Measurements from ENCODE around the gene CLDN10.

The CLDN10 gene

GRCh38 chr13:95601216-95601615 is 48.7 kb downstream of the CLDN10 start:
- Mint-ChIP-seq H3K9me3 (no peaks in the 10 kb centered on the region), H3K27ac (no peak overlapping the region), H3K27me3 (ENCODE audit: low read depth) (peaks cover 9% of the 10 kb centered on the region)

GRCh38 chr13:95601906-95602305 is 49.4 kb downstream of the CLDN10 start:
- Mint-ChIP-seq H3K9me3 (no peaks in the 10 kb centered on the region), H3K4me3 (no peak overlapping the region), H3K4me1 (ENCODE audit: low read depth) (no peaks in the 10 kb centered on the region), H3K27me3 (ENCODE audit: low read depth) (peaks cover 6% of the 10 kb centered on the region), H3K27ac (no peak overlapping the region), H3K36me3 (ENCODE audit: low read depth) (no peaks in the 10 kb centered on the region)

More at GRCh38 chr13:95601216-95601615, 48.7 kb downstream of the CLDN10 start:
- Mint-ChIP-seq H3K36me3 (ENCODE audit: low read depth) (no peaks in the 10 kb centered on the region), H3K4me1 (ENCODE audit: low read depth) (no peaks in the 10 kb centered on the region), H3K4me3 (no peak overlapping the region)

- Mint-ChIP-seq H3K4me1 (ENCODE audit: low read depth) (no peaks in the 10 kb centered on the region), H3K4me3 (no peak overlapping the region), H3K36me3 (ENCODE audit: low read depth) (no peaks in the 10 kb centered on the region), H3K27me3 (ENCODE audit: low read depth) (peaks cover 12% of the 10 kb centered on the region), H3K9me3 (no peaks in the 10 kb centered on the region), H3K27ac (no peak overlapping the region)
These were observed 51.5 kb downstream of the CLDN10 start for GRCh38 chr13:95603887-95604555.

- no peaks in the 10 kb centered on the region for H3K4me1 Mint-ChIP-seq (ENCODE audit: low read depth)
- H3K9me3 Mint-ChIP-seq, result no peaks in the 10 kb centered on the region
- H3K27ac Mint-ChIP-seq, result no peak overlapping the region
- H3K36me3 Mint-ChIP-seq (ENCODE audit: low read depth), result no peaks in the 10 kb centered on the region
- H3K27me3 Mint-ChIP-seq (ENCODE audit: low read depth), result peaks cover 12% of the 10 kb centered on the region
- H3K4me3 Mint-ChIP-seq, result no peak overlapping the region
These were observed 52.0 kb downstream of the CLDN10 start for GRCh38 chr13:95604556-95604915.

DNA sequence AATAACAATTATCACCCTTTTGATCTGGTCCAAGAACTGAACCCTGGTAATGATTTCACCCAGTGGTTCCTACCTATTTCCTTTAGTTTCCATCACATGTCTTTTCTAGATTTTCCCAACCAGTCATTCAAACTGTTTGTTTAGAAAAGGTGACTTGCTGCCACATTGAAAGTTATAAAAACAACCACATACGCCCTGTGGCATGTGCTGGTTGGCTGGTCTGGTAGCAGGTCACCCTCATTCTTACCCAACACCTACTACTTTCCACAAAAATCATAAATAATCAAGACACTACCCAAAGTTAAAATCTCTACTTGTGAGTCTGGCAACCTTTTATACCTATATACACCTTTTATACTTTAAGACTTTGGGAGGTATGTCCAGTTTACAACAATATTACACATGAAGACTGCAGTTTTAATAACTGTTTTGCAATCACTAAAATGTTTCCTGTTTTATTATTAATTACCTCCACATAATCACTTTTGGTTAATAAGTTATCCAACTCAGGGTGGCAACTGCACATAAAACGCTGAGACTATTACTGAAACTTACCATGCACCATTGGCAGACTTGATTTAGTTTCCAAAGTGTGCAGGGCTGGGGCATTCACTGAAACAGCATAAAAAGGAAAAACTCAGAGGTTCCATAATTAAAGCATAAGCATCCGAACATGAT is 53.1 kb downstream of the CLDN10 start:
- Mint-ChIP-seq H3K4me3 (no peak overlapping the region), H3K27me3 (ENCODE audit: low read depth) (peaks cover 12% of the 10 kb centered on the region), H3K36me3 (ENCODE audit: low read depth) (no peaks in the 10 kb centered on the region), H3K9me3 (no peaks in the 10 kb centered on the region), H3K27ac (no peak overlapping the region), H3K4me1 (ENCODE audit: low read depth) (no peaks in the 10 kb centered on the region)

DNA sequence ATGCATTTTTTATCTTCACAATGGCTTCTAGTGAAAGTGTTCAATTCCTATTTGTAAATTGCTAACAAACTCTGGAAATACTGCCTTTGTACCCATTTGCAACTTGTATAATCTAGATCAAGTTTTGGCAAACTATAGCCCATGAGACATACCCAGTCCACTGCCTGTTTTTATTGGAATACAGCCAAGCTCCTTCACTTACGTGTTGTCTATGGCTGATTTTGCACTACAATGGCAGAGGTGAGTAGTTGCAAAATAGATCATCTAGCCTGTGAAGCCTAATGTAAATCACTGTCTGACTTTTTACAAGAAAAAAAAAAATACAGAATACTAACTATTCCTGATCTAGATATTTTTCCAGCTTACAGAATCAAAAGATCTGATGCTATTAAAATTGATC is 54.8 kb downstream of the CLDN10 start:
- H3K27me3 Mint-ChIP-seq (ENCODE audit: low read depth), result peaks cover 6% of the 10 kb centered on the region
- no peaks in the 10 kb centered on the region for H3K9me3 Mint-ChIP-seq

GRCh38 chr13:95608640-95609323 is 56.3 kb downstream of the CLDN10 start:
- H3K27me3 Mint-ChIP-seq (ENCODE audit: low read depth), result peaks cover 6% of the 10 kb centered on the region
- H3K4me1 Mint-ChIP-seq (ENCODE audit: low read depth), result no peaks in the 10 kb centered on the region
- H3K9me3 Mint-ChIP-seq, result no peaks in the 10 kb centered on the region
- no peaks in the 10 kb centered on the region for H3K36me3 Mint-ChIP-seq (ENCODE audit: low read depth)
- no peak overlapping the region for H3K4me3 Mint-ChIP-seq
- no peak overlapping the region for H3K27ac Mint-ChIP-seq

More for the DNA sequence above, 54.8 kb downstream of the CLDN10 start:
- H3K4me1 Mint-ChIP-seq (ENCODE audit: low read depth), result no peaks in the 10 kb centered on the region
- H3K4me3 Mint-ChIP-seq, result no peak overlapping the region
- H3K27ac Mint-ChIP-seq, result no peak overlapping the region
- H3K36me3 Mint-ChIP-seq (ENCODE audit: low read depth), result no peaks in the 10 kb centered on the region

GRCh38 chr13:95614641-95615245 is 62.2 kb downstream of the CLDN10 start:
- no peak overlapping the region for H3K4me3 Mint-ChIP-seq
- H3K36me3 Mint-ChIP-seq (ENCODE audit: low read depth), result no peaks in the 10 kb centered on the region
- H3K4me1 Mint-ChIP-seq (ENCODE audit: low read depth), result no peaks in the 10 kb centered on the region
- no peaks in the 10 kb centered on the region for H3K27me3 Mint-ChIP-seq (ENCODE audit: low read depth)
- H3K27ac Mint-ChIP-seq, result no peak overlapping the region
- no peaks in the 10 kb centered on the region for H3K9me3 Mint-ChIP-seq

DNA sequence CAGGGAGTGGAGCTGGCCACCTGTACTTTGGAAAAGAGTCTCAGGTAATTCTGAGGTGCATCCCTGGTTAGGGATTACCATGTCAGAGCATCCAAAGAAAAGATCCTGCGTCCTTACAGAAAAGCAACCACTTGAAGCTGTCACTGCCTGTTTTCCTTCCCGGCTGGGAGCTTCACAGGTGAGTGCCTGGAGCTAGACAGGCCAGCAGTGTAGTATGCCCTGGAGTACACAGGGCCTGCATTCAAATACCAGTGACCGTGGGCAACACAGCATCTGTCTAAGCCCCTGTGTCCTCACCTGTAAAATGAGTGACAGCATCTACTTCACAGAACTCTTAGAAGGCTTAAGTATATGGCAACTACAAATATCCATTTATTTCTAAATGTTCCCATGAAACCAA is 63.0 kb downstream of the CLDN10 start:
- Mint-ChIP-seq H3K27me3 (ENCODE audit: low read depth) (no peaks in the 10 kb centered on the region), H3K27ac (no peak overlapping the region), H3K4me1 (ENCODE audit: low read depth) (no peaks in the 10 kb centered on the region), H3K9me3 (no peaks in the 10 kb centered on the region), H3K4me3 (no peak overlapping the region), H3K36me3 (ENCODE audit: low read depth) (no peaks in the 10 kb centered on the region)

- H3K27ac Mint-ChIP-seq, result no peak overlapping the region
- no peaks in the 10 kb centered on the region for H3K36me3 Mint-ChIP-seq (ENCODE audit: low read depth)
- H3K4me3 Mint-ChIP-seq, result no peak overlapping the region
- no peaks in the 10 kb centered on the region for H3K4me1 Mint-ChIP-seq (ENCODE audit: low read depth)
- H3K9me3 Mint-ChIP-seq, result no peaks in the 10 kb centered on the region
- peaks cover 5% of the 10 kb centered on the region for H3K27me3 Mint-ChIP-seq (ENCODE audit: low read depth)
These were observed 67.7 kb downstream of the CLDN10 start for GRCh38 chr13:95620030-95620824.

GRCh38 chr13:95620825-95621498 is 68.4 kb downstream of the CLDN10 start:
- H3K27me3 Mint-ChIP-seq (ENCODE audit: low read depth), result peaks cover 9% of the 10 kb centered on the region
- no peaks in the 10 kb centered on the region for H3K4me1 Mint-ChIP-seq (ENCODE audit: low read depth)
- no peak overlapping the region for H3K4me3 Mint-ChIP-seq
- H3K27ac Mint-ChIP-seq, result no peak overlapping the region
- H3K36me3 Mint-ChIP-seq (ENCODE audit: low read depth), result no peaks in the 10 kb centered on the region
- H3K9me3 Mint-ChIP-seq, result no peaks in the 10 kb centered on the region

GRCh38 chr13:95623141-95623540 is 70.6 kb downstream of the CLDN10 start:
- Mint-ChIP-seq H3K4me3 (no peak overlapping the region), H3K4me1 (ENCODE audit: low read depth) (no peaks in the 10 kb centered on the region), H3K36me3 (ENCODE audit: low read depth) (no peaks in the 10 kb centered on the region), H3K27me3 (ENCODE audit: low read depth) (peaks cover 9% of the 10 kb centered on the region), H3K27ac (no peak overlapping the region), H3K9me3 (no peaks in the 10 kb centered on the region)

GRCh38 chr13:95624020-95624419 is 71.5 kb downstream of the CLDN10 start:
- Mint-ChIP-seq H3K36me3 (ENCODE audit: low read depth) (no peaks in the 10 kb centered on the region), H3K27me3 (ENCODE audit: low read depth) (peaks cover 14% of the 10 kb centered on the region), H3K4me3 (no peak overlapping the region), H3K4me1 (ENCODE audit: low read depth) (no peaks in the 10 kb centered on the region), H3K27ac (no peak overlapping the region), H3K9me3 (no peaks in the 10 kb centered on the region)

- Mint-ChIP-seq H3K4me3 (no peak overlapping the region), H3K9me3 (no peaks in the 10 kb centered on the region), H3K36me3 (ENCODE audit: low read depth) (no peaks in the 10 kb centered on the region), H3K27ac (no peak overlapping the region), H3K27me3 (ENCODE audit: low read depth) (peaks cover 17% of the 10 kb centered on the region), H3K4me1 (ENCODE audit: low read depth) (no peaks in the 10 kb centered on the region)
These were observed 74.2 kb downstream of the CLDN10 start for GRCh38 chr13:95626768-95627167.
